Liver (tissue), 3 donors: Measurements from ENCODE around the gene CENPC.

Experiments used
- GABPA ChIP-seq, 2 donors: IDR thresholded peaks in 1 of 2; conservative IDR thresholded peaks in 1 of 2; 2 replicates each; pipeline ENCODE4 v1.6.1; 2016; ENCODE audit warnings: antibody characterized with exemption in 2 of 2, mild to moderate bottlenecking in 1 of 2, moderate library complexity in 1 of 2
- JUND ChIP-seq, 2 donors: IDR thresholded peaks; 2 replicates each; pipeline ENCODE4 v1.6.1; 2016; ENCODE audit warnings: antibody characterized with exemption in 2 of 2
- SP1 ChIP-seq: IDR thresholded peaks from 2 replicates; pipeline ENCODE4 v1.6.1; 2018; ENCODE audit warnings: antibody characterized with exemption, mild to moderate bottlenecking
- YY1 ChIP-seq: IDR thresholded peaks from 2 replicates; pipeline ENCODE4 v1.6.1; 2016; ENCODE audit warnings: antibody characterized with exemption, mild to moderate bottlenecking
- TF ChIP-seq, protein P1 (sequence below): fragments of 150-350 bp; IDR thresholded peaks from 2 replicates; pipeline ENCODE4 v1.5.1; 2017; ENCODE audit warnings: improper control_type of control experiment, low read depth, low read length; ENCODE audit not compliant: missing input control
- TF ChIP-seq, protein P2 (sequence below): IDR thresholded peaks from 2 replicates; pipeline ENCODE4 v1.6.1; 2016; ENCODE audit warnings: antibody characterized with exemption
- TF ChIP-seq, protein P3 (sequence below): IDR thresholded peaks from 2 replicates; pipeline ENCODE4 v1.6.1; 2016; ENCODE audit warnings: antibody characterized with exemption
- donor health status: healthy.
- donor health status: healthy.

GRCh38 chr4:67430989-67431388, 114.3 kb downstream of the CENPC start:
- TF ChIP-seq, protein P1, sequence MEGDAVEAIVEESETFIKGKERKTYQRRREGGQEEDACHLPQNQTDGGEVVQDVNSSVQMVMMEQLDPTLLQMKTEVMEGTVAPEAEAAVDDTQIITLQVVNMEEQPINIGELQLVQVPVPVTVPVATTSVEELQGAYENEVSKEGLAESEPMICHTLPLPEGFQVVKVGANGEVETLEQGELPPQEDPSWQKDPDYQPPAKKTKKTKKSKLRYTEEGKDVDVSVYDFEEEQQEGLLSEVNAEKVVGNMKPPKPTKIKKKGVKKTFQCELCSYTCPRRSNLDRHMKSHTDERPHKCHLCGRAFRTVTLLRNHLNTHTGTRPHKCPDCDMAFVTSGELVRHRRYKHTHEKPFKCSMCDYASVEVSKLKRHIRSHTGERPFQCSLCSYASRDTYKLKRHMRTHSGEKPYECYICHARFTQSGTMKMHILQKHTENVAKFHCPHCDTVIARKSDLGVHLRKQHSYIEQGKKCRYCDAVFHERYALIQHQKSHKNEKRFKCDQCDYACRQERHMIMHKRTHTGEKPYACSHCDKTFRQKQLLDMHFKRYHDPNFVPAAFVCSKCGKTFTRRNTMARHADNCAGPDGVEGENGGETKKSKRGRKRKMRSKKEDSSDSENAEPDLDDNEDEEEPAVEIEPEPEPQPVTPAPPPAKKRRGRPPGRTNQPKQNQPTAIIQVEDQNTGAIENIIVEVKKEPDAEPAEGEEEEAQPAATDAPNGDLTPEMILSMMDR, result no peak
- TF ChIP-seq, protein P2, sequence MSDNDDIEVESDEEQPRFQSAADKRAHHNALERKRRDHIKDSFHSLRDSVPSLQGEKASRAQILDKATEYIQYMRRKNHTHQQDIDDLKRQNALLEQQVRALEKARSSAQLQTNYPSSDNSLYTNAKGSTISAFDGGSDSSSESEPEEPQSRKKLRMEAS, result no peak
- TF ChIP-seq JUND (IDR thresholded peaks at IDR 0.05) (no peak), GABPA (IDR thresholded peaks at IDR 0.05 in 1 of 2, conservative IDR thresholded peaks at IDR 0.05 in 1 of 2) (no peak), SP1 (no peak), YY1 (no peak)
- TF ChIP-seq, protein P3, sequence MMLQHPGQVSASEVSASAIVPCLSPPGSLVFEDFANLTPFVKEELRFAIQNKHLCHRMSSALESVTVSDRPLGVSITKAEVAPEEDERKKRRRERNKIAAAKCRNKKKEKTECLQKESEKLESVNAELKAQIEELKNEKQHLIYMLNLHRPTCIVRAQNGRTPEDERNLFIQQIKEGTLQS, result no peak
